NK-92 (cell line): ENCODE results near the gene BTBD8.

Experiments used
- DNase-seq: peaks from one replicate; lab custom pipeline; 2025; ENCODE audit not compliant: unreplicated experiment; lab: John Stamatoyannopoulos, UW

Gene BTBD8

GRCh38 chr1:92091625-92092024 lies 11.5 kb downstream of the BTBD8 start:
- DNase-seq, result no peak

GRCh38 chr1:92094090-92094489 lies 13.9 kb downstream of the BTBD8 start:
- DNase-seq, result no peak

GRCh38 chr1:92094595-92094994 lies 14.4 kb downstream of the BTBD8 start:
- DNase-seq, result no peak

- no peak for DNase-seq
Observed at GRCh38 chr1:92095874-92096273, 15.7 kb downstream of the BTBD8 start.

GRCh38 chr1:92096317-92096716 lies 16.2 kb downstream of the BTBD8 start:
- no peak for DNase-seq

GRCh38 chr1:92105546-92106081 lies 25.5 kb downstream of the BTBD8 start:
- no peak for DNase-seq

- no peak for DNase-seq
Observed at GRCh38 chr1:92108631-92109030, 28.5 kb downstream of the BTBD8 start.

GRCh38 chr1:92117526-92117925 lies 37.4 kb downstream of the BTBD8 start:
- DNase-seq, result no peak

GRCh38 chr1:92118826-92119225 lies 38.7 kb downstream of the BTBD8 start:
- no peak for DNase-seq

- DNase-seq, result no peak
Observed at GRCh38 chr1:92123868-92124267, 43.7 kb downstream of the BTBD8 start.

GRCh38 chr1:92125204-92125603 lies 45.1 kb downstream of the BTBD8 start:
- no peak for DNase-seq

- no peak for DNase-seq
Observed at GRCh38 chr1:92126088-92126487, 45.9 kb downstream of the BTBD8 start.

- no peak for DNase-seq
Observed at GRCh38 chr1:92134331-92134730, 54.2 kb downstream of the BTBD8 start.

GRCh38 chr1:92136341-92136740 lies 56.2 kb downstream of the BTBD8 start:
- DNase-seq, result no peak

GRCh38 chr1:92154934-92155333 lies 74.8 kb downstream of the BTBD8 start:
- no peak for DNase-seq

- DNase-seq, result no peak
Observed at GRCh38 chr1:92159593-92159992, 79.4 kb downstream of the BTBD8 start.

GRCh38 chr1:92165389-92165788 lies 85.2 kb downstream of the BTBD8 start:
- DNase-seq, result no peak

- DNase-seq, result no peak
Observed at GRCh38 chr1:92167151-92167550, 87.0 kb downstream of the BTBD8 start.

GRCh38 chr1:92168657-92169056 lies 88.5 kb downstream of the BTBD8 start:
- DNase-seq, result no peak

GRCh38 chr1:92169214-92170005 lies 89.3 kb downstream of the BTBD8 start:
- no peak for DNase-seq

- DNase-seq, result no peak
Observed at GRCh38 chr1:92184632-92185031, 104.5 kb downstream of the BTBD8 start.

- DNase-seq, result no peak
Observed at GRCh38 chr1:92186081-92186480, 105.9 kb downstream of the BTBD8 start.
